D721Med (cell line): ENCODE results near the gene TMEM145.

ENCODE experiments used
- DNase-seq: peaks from one replicate; pipeline ENCODE4 v3.0.0; 2011; ENCODE audit warnings: low spot score; ENCODE audit not compliant: insufficient read length
- FAIRE-seq: peaks from 2 replicates; lab custom pipeline; 2011; peaks lifted over from hg19 to GRCh38; lab: Jason Lieb, UNC
- TF ChIP-seq, protein P1 (sequence below): IDR thresholded peaks from 2 replicates; pipeline ENCODE4 v1.5.1; 2012; ENCODE audit warnings: mild to moderate bottlenecking, control low read depth; ENCODE audit not compliant: insufficient read depth; ENCODE audit errors: missing control alignments

Gene TMEM145

DNA sequence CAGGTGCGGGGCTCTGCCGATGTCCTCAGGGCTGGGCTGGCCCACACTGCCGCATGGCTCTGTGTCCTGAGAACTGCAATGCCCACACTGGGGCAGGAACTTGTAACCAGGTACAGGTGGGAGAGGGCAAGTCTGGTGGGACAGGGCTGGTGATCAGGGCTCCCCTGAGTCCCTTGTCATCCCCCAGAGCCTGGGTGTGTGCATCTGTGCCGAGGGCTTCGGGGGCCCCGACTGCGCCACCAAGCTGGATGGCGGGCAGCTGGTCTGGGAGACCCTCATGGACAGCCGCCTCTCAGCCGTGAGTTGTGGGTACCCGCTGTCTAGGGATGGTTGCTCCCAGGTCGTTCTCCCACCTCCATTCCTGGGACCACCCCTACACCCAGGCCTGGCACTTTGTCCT is 42.8 kb downstream of the TMEM145 start:
- FAIRE-seq: no peak
- DNase-seq: no peak
- TF ChIP-seq, protein P1, sequence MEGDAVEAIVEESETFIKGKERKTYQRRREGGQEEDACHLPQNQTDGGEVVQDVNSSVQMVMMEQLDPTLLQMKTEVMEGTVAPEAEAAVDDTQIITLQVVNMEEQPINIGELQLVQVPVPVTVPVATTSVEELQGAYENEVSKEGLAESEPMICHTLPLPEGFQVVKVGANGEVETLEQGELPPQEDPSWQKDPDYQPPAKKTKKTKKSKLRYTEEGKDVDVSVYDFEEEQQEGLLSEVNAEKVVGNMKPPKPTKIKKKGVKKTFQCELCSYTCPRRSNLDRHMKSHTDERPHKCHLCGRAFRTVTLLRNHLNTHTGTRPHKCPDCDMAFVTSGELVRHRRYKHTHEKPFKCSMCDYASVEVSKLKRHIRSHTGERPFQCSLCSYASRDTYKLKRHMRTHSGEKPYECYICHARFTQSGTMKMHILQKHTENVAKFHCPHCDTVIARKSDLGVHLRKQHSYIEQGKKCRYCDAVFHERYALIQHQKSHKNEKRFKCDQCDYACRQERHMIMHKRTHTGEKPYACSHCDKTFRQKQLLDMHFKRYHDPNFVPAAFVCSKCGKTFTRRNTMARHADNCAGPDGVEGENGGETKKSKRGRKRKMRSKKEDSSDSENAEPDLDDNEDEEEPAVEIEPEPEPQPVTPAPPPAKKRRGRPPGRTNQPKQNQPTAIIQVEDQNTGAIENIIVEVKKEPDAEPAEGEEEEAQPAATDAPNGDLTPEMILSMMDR: no peak

DNA sequence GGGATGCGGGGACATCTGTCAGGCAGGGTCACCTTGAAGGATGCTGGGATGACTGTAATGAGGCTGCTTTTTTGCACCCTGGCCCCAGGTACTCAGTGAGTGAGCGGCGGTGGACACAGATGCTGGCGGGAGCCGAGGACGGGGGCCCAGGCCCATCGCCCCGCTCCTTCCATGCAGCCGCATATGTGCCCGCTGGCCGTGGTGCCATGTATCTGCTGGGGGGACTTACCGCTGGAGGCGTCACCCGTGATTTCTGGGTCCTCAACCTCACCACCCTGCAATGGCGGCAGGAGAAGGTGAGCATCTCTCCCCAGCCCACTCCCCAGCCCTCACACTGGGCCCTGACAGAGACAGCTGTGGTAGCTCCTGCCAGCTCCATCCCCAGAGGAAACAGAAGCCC is 43.6 kb downstream of the TMEM145 start:
- TF ChIP-seq, protein P1: no peak
- DNase-seq: no peak
- no peak for FAIRE-seq

DNA sequence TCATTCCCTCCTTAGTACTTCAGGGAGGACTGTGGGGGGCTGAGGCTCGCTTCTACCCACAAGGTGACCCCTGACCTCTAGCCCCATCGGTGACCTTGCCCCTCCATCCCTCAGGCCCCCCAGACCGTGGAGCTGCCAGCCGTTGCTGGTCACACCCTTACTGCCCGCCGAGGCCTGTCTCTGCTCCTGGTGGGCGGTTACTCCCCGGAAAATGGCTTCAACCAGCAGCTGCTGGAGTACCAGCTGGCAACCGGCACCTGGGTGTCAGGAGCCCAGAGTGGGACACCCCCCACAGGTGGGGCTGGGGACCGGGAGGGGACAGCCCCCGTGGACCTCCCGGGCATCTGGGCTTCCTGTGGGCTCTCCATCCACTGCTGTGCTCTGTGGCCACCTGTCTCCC is 44.2 kb downstream of the TMEM145 start:
- no peak for DNase-seq
- no peak for FAIRE-seq
- TF ChIP-seq, protein P1: no peak

DNA sequence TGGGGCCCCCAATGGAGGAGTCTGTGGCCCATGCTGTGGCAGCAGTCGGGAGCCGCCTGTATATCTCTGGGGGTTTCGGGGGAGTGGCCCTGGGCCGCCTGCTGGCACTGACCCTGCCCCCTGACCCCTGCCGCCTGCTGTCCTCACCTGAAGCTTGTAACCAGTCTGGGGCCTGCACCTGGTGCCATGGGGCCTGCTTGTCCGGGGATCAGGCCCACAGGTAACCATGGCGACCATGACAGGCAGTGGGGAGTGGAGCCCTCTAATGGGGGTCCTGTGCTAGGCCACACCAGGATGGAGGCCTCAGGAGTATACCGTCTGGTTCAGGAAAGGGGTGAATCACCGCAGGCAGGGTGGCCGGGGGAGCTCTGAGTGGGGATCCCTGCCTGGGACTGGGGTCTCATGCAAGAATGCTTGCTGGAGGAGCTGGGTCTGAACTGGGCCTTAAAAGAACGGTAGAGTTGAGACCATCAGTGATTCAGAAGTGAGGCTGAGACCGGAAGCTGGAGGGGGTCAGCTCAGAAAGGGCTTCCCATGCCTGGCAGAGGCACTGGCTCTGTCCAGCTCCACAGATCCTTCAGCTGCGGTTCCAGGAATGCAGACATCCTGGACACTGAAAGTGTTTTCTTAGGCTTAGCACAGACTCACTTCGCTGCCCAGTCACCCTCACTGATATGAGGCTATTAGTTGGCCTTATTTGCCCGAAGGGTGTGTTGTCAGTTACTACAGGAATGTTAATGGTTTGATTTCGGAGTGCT is 47.9 kb downstream of the TMEM145 start:
- DNase-seq: no peak
- TF ChIP-seq, protein P1: no peak
- FAIRE-seq: no peak

DNA sequence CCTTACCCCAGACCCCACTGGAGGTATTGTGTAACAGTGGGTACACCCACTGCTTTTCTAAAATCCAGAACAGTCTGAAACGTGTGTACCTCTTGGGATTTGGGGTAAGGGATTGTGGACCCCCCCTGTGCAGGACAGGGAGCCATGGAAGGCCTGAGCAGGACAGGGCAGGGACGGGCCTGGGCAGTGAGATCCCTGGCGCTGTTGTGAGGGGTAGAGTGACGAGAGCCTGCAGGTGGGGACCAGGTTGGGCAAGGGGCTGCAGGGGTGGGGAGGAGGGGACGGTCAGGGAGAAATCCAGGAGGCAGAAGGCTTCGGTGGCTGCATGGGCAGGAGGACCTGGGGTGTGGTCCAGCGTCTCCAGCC is 48.4 kb downstream of the TMEM145 start:
- TF ChIP-seq, protein P1: no peak
- FAIRE-seq: no peak

DNA sequence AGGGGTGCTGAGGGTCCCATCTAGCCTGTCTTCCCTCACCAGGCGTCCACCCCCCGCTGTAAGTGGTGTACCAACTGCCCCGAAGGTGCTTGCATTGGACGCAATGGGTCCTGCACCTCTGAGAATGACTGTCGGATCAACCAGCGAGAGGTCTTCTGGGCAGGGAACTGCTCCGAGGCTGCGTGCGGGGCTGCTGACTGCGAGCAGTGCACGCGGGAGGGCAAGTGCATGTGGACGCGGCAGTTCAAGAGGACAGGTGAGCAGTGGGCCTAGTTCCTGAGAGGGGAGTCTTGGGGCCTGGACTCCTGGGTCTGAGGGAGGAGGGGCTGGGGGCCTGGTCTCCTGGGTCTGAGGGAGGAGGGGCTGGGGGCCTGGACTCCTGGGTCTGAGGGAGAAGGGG is 49.2 kb downstream of the TMEM145 start:
- TF ChIP-seq, protein P1: no peak
- no peak for FAIRE-seq
- DNase-seq: no peak

More for the DNA sequence above, 48.4 kb downstream of the TMEM145 start:
- DNase-seq: no peak

DNA sequence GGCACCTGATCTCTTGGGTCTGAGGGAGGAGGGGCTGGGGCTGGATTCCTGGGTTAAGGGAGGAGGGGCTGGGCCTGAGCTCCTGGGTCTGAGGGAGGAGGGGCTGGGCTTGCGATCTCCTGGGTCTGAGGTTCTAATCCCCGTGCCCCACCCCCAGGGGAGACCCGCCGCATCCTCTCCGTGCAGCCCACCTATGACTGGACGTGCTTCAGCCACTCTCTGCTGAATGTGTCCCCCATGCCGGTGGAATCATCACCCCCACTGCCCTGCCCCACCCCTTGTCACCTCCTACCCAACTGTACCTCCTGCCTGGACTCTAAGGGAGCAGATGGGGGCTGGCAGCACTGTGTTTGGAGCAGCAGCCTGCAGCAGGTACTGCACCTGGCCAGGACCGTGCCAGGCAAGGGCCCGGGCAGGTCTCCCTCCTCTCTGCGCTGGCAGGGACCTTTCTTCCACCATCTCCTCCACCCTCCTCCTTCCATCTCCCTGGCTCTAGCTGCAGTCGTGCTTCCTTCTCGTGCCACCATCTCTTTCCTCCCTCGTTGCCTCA is 49.9 kb downstream of the TMEM145 start:
- DNase-seq: no peak
- no peak for FAIRE-seq
- TF ChIP-seq, protein P1: no peak
